ENCODE results near the gene MIER2.

DNA sequence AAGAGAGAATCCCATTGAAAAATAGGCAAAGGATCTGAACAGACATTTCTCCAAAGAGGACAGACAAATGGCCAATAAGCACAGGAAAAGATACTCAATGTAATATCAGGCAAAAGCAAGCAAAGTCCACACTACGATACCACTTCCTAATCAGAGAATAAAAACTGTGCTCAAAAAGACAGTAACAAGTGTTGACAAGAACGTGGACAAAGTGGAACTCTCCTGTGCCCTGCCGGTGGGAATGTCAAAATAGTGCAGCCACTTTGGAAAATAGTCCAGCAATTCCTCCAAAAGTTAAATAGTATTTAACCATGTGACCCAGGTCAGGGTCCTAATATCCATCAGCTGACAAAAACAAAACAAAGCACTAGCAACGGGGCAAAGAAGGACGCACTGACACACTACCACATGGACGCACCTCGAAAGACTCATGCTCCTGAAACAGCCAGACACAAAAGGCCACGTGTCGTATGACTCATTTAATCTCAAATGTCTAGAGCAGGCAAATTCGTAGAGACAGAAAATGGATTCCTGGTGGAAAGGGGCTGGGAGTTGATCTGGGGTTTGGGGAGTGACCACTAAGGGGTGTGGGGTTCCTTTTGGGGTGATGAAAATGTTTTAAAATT, 5.2 kb downstream of the MIER2 start:
- TF ChIP-seq, protein P1, sequence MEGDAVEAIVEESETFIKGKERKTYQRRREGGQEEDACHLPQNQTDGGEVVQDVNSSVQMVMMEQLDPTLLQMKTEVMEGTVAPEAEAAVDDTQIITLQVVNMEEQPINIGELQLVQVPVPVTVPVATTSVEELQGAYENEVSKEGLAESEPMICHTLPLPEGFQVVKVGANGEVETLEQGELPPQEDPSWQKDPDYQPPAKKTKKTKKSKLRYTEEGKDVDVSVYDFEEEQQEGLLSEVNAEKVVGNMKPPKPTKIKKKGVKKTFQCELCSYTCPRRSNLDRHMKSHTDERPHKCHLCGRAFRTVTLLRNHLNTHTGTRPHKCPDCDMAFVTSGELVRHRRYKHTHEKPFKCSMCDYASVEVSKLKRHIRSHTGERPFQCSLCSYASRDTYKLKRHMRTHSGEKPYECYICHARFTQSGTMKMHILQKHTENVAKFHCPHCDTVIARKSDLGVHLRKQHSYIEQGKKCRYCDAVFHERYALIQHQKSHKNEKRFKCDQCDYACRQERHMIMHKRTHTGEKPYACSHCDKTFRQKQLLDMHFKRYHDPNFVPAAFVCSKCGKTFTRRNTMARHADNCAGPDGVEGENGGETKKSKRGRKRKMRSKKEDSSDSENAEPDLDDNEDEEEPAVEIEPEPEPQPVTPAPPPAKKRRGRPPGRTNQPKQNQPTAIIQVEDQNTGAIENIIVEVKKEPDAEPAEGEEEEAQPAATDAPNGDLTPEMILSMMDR (IDR thresholded peaks at IDR 0.05): no peak
- TF ChIP-seq ELF1 (IDR thresholded peaks at IDR 0.05): no peak
- TF ChIP-seq, protein P2, sequence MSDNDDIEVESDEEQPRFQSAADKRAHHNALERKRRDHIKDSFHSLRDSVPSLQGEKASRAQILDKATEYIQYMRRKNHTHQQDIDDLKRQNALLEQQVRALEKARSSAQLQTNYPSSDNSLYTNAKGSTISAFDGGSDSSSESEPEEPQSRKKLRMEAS (IDR thresholded peaks at IDR 0.05; ENCODE audit: low read depth): no peak
